ENCODE results near the gene RAB1B.

RAB1B gene

GRCh38 chr11:66267379-66268243 is 828 bp upstream of the RAB1B start:
- H3K36me3 ChIP-seq (replicated peaks) = peaks cover 18% of the 10 kb centered on the region
- in situ Hi-C loops (cut with HindIII; ENCODE audit: low pct_ligation_motif_present, low sequenced_read_pairs) = no loop called here
- peak overlapping the region; percentile 95 for H3K4me3 ChIP-seq (ENCODE audit: low read depth, low read length)
- H3K27ac ChIP-seq = peak overlapping the region; percentile 79
- DNase-seq = peak; percentile 75
- no peaks in the 10 kb centered on the region for H3K27me3 ChIP-seq (replicated peaks)
- TF ChIP-seq CTCF (IDR thresholded peaks at IDR 0.05; ENCODE audit: low read depth, low read length, missing control alignments) = peak; percentile 25

GRCh38 chr11:66268952-66269905 is 790 bp downstream of the RAB1B start:
- Histone ChIP-seq H3K4me3 (ENCODE audit: low read depth, low read length) (peak overlapping the region; percentile 95), H3K27ac (peak overlapping the region; percentile 79), H3K36me3 (replicated peaks) (peaks cover 25% of the 10 kb centered on the region), H3K27me3 (replicated peaks) (no peaks in the 10 kb centered on the region)
- peak; percentile 53 for TF ChIP-seq CTCF (IDR thresholded peaks at IDR 0.05; ENCODE audit: low read depth, low read length, missing control alignments)
- in situ Hi-C loops (cut with HindIII; ENCODE audit: low pct_ligation_motif_present, low sequenced_read_pairs) = no loop called here
- DNase-seq = no peak

- TF ChIP-seq CTCF (IDR thresholded peaks at IDR 0.05; ENCODE audit: low read depth, low read length, missing control alignments) = no peak
- in situ Hi-C loops (cut with HindIII; ENCODE audit: low pct_ligation_motif_present, low sequenced_read_pairs) = no loop called here
These were observed 3.4 kb downstream of the RAB1B start for GRCh38 chr11:66271816-66272215.

GRCh38 chr11:66272596-66272995 is 4.2 kb downstream of the RAB1B start:
- H3K27ac ChIP-seq = no peak overlapping the region
- in situ Hi-C loops (cut with HindIII; ENCODE audit: low pct_ligation_motif_present, low sequenced_read_pairs) = no loop called here
- TF ChIP-seq CTCF (IDR thresholded peaks at IDR 0.05; ENCODE audit: low read depth, low read length, missing control alignments) = no peak
- no peaks in the 10 kb centered on the region for H3K27me3 ChIP-seq (replicated peaks)
- peaks cover 40% of the 10 kb centered on the region for H3K36me3 ChIP-seq (replicated peaks)
- DNase-seq = no peak
- H3K4me3 ChIP-seq (ENCODE audit: low read depth, low read length) = no peak overlapping the region

More at GRCh38 chr11:66271816-66272215, 3.4 kb downstream of the RAB1B start:
- no peak for DNase-seq
- Histone ChIP-seq H3K27ac (no peak overlapping the region), H3K4me3 (ENCODE audit: low read depth, low read length) (no peak overlapping the region), H3K36me3 (replicated peaks) (peaks cover 40% of the 10 kb centered on the region), H3K27me3 (replicated peaks) (no peaks in the 10 kb centered on the region)

GRCh38 chr11:66274219-66274618 is 5.8 kb downstream of the RAB1B start:
- in situ Hi-C loops (cut with HindIII; ENCODE audit: low pct_ligation_motif_present, low sequenced_read_pairs) = no loop called here
- TF ChIP-seq CTCF (IDR thresholded peaks at IDR 0.05; ENCODE audit: low read depth, low read length, missing control alignments) = no peak
- H3K27me3 ChIP-seq (replicated peaks) = no peaks in the 10 kb centered on the region
- peaks cover 40% of the 10 kb centered on the region for H3K36me3 ChIP-seq (replicated peaks)
- H3K4me3 ChIP-seq (ENCODE audit: low read depth, low read length) = no peak overlapping the region
- H3K27ac ChIP-seq = no peak overlapping the region
- DNase-seq = no peak

All from brain microvascular endothelial cell (primary cell).